ENCODE measurements around the gene ISM1. TPM values are rescaled to one million over a fixed set of nuclear protein-coding genes. Genes with fewer than 3 reads are reported as not detected.
A peak's percentile ranks its signal among the peaks of the same experiment; 100 is the strongest.

The ISM1 gene
- total and polyA plus RNA-seq, 2 of the 13 experiments (the other 11 are each of a cell fraction or from before 2014, with no cell fraction given): 0.40 to 1.4 TPM

DNA sequence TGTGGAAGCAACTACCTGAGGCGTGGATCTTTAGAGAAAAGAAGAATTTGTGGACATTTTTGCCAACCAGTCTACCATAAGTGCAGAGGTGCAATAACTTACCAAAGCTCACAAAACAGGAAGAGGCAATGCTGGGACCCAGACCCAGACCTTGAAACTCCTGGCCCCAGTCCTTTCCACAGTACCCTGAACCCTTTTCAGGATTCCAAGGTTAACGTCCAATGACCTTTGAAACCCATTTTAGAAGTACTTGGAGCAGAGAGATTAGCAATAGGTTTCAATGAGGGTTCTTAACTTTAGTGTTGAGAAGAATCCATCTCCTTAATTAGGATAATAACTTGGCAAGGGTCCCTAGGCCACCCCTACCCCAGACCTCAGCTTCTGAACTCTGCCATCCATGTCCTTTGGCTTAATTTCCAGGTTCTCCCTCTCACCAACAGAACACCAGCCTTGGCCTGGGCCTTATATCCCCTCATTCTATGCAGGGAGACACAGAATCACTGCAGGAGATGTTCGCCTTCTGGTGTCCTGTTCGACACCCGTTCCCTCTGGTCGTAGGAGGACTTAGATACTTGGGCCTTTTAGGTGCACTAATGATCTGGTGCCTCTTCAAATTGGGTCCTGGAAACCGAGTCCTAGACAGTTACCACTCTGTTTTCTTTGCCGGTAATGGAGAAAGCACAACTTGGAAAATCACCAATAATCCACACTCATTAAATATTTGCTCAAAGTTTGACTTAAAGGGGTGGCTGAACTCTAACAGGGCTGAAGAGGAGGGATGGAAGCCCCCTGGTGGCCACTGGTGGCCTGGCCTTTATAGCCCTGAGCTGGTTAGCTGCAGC, 40.6 kb downstream of the ISM1 start (continued):
- TF ChIP-seq PHF20 (CRISPR knock-in tag; IDR thresholded peaks at IDR 0.05) (no peak), NR3C1 (CRISPR knock-in tag; IDR thresholded peaks at IDR 0.05) (no peak), IRF1 (CRISPR knock-in tag; IDR thresholded peaks at IDR 0.05; ENCODE audit: low read depth) (no peak), RELA (CRISPR knock-in tag; IDR thresholded peaks at IDR 0.05) (no peak), NFIB (CRISPR knock-in tag; IDR thresholded peaks at IDR 0.05; ENCODE audit: borderline replicate concordance) (no peak), IKZF5 (CRISPR knock-in tag; IDR thresholded peaks at IDR 0.05) (peak; percentile 68; the same call in 1 of the 2 replicates), HOMEZ (CRISPR knock-in tag; IDR thresholded peaks at IDR 0.05; ENCODE audit: low read depth) (peak; percentile 62; the same call in 1 of the 2 replicates), KDM2A (CRISPR knock-in tag; IDR thresholded peaks at IDR 0.05; ENCODE audit: borderline replicate concordance, low read depth) (peak; percentile 79), HDAC6 (IDR thresholded peaks at IDR 0.05; ENCODE audit: low read depth, low read length) (no peak), ZSCAN9 (CRISPR knock-in tag; IDR thresholded peaks at IDR 0.05; ENCODE audit: borderline replicate concordance) (peak; percentile 70), SCMH1 (CRISPR knock-in tag; IDR thresholded peaks at IDR 0.05; ENCODE audit: borderline replicate concordance) (no peak), ZNF678 (CRISPR knock-in tag; IDR thresholded peaks at IDR 0.05) (no peak), NR2C2 (CRISPR knock-in tag; IDR thresholded peaks at IDR 0.05; ENCODE audit: borderline replicate concordance) (peak; percentile 28; the same call in 1 of the 2 replicates), MXD1 (CRISPR knock-in tag; IDR thresholded peaks at IDR 0.05) (no peak), ISL2 (CRISPR knock-in tag; IDR thresholded peaks at IDR 0.05) (0 out of 2 replicates have a peak, but pooled peaks have one; percentile 46), MIXL1 (CRISPR knock-in tag; IDR thresholded peaks at IDR 0.05) (peak; percentile 82), HMG20B (CRISPR knock-in tag; conservative IDR thresholded peaks at IDR 0.05) (peak; percentile 48; the same call in 1 of the 2 replicates), ZNF251 (CRISPR knock-in tag; IDR thresholded peaks at IDR 0.05) (no peak), HCFC1 (IDR thresholded peaks at IDR 0.05; ENCODE audit: low read depth, low read length) (0 out of 2 replicates have a peak, but pooled peaks have one; percentile 8), ZNF263 (CRISPR knock-in tag; IDR thresholded peaks at IDR 0.05) (0 out of 2 replicates have a peak, but pooled peaks have one; percentile 37), ZNF10 (CRISPR knock-in tag; IDR thresholded peaks at IDR 0.05; ENCODE audit: borderline replicate concordance, low read depth) (no peak), NFYC (CRISPR knock-in tag; IDR thresholded peaks at IDR 0.05) (no peak), NRL (CRISPR knock-in tag; IDR thresholded peaks at IDR 0.05; ENCODE audit: borderline replicate concordance) (no peak; the same call in 1 of the 2 replicates)
- TF ChIP-seq, protein P1, sequence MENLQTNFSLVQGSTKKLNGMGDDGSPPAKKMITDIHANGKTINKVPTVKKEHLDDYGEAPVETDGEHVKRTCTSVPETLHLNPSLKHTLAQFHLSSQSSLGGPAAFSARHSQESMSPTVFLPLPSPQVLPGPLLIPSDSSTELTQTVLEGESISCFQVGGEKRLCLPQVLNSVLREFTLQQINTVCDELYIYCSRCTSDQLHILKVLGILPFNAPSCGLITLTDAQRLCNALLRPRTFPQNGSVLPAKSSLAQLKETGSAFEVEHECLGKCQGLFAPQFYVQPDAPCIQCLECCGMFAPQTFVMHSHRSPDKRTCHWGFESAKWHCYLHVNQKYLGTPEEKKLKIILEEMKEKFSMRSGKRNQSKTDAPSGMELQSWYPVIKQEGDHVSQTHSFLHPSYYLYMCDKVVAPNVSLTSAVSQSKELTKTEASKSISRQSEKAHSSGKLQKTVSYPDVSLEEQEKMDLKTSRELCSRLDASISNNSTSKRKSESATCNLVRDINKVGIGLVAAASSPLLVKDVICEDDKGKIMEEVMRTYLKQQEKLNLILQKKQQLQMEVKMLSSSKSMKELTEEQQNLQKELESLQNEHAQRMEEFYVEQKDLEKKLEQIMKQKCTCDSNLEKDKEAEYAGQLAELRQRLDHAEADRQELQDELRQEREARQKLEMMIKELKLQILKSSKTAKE (CRISPR knock-in tag; IDR thresholded peaks at IDR 0.05; ENCODE audit: borderline replicate concordance): no peak

Data from HepG2 (cell line).